Type B pancreatic cell (in vitro differentiated cells): ENCODE data around the gene LTBR. TPM values are rescaled to one million over a fixed set of nuclear protein-coding genes. Genes with fewer than 3 reads are reported as not detected.
"Not testable (repeated sequence)": the region's sequence is repeated elsewhere in the genome, so short reads cannot be mapped to it uniquely, and the experiment has no call there.

Experiments
- DNase-seq: peaks from one replicate; pipeline ENCODE4 v3.0.0; 2021; ENCODE audit warnings: mixed read lengths; ENCODE audit not compliant: unreplicated experiment; ENCODE audit errors: extremely low spot score
- H3K27ac Mint-ChIP-seq: 2 replicates; pipeline ENCODE4 v1.8.0; 2021; ENCODE audit warnings: mild to moderate bottlenecking, mixed read lengths
- H3K27me3 Mint-ChIP-seq: 2 replicates; pipeline ENCODE4 v1.8.0; 2021; ENCODE audit warnings: mixed read lengths
- H3K36me3 Mint-ChIP-seq: 2 replicates; pipeline ENCODE4 v1.8.0; 2021; ENCODE audit warnings: mixed read lengths
- H3K4me1 Mint-ChIP-seq: one replicate; pipeline ENCODE4 v1.8.0; 2021; ENCODE audit warnings: mixed read lengths; ENCODE audit not compliant: unreplicated experiment
- H3K4me3 Mint-ChIP-seq: 2 replicates; pipeline ENCODE4 v1.8.0; 2021; ENCODE audit warnings: mild to moderate bottlenecking, mixed read lengths
- H3K9me3 Mint-ChIP-seq: 2 replicates; pipeline ENCODE4 v1.8.0; 2021; ENCODE audit warnings: mixed read lengths
- CTCF ChIP-seq: fragments of 200-600 bp; sonication (generic); conservative IDR thresholded peaks from 2 replicates; pipeline ENCODE4 v1.5.0; 2021; ENCODE audit warnings: antibody characterized with exemption, mild to moderate bottlenecking
- total RNA-seq: library from RNA; stranded (reverse); gene quantifications from 2 replicates; pipeline ENCODE4 v1.2.1, GENCODE V29; 2021; ENCODE audit warnings: low replicate concordance

LTBR gene
- total RNA-seq, 1 donor from 2014 or later = 18.5 TPM

- no peaks in the 10 kb centered on the region for H3K4me1 Mint-ChIP-seq
Observed at GRCh38 chr12:6424008-6424347, 40.0 kb downstream of the LTBR start.

GRCh38 chr12:6424866-6425265 lies 40.9 kb downstream of the LTBR start:
- H3K27ac Mint-ChIP-seq = no peak overlapping the region
- peaks cover 6% of the 10 kb centered on the region for H3K27me3 Mint-ChIP-seq
- DNase-seq = peak; percentile 47
- H3K9me3 Mint-ChIP-seq = no peaks in the 10 kb centered on the region
- H3K4me1 Mint-ChIP-seq = no peaks in the 10 kb centered on the region
- H3K4me3 Mint-ChIP-seq = no peak overlapping the region
- TF ChIP-seq CTCF = no peak
- no peaks in the 10 kb centered on the region for H3K36me3 Mint-ChIP-seq

More at GRCh38 chr12:6424008-6424347, 40.0 kb downstream of the LTBR start:
- Mint-ChIP-seq H3K9me3 (no peaks in the 10 kb centered on the region), H3K4me3 (no peak overlapping the region), H3K36me3 (no peaks in the 10 kb centered on the region), H3K27ac (peak overlapping the region; percentile 30), H3K27me3 (peaks cover 6% of the 10 kb centered on the region)
- no peak for TF ChIP-seq CTCF
- no peak for DNase-seq

GRCh38 chr12:6425590-6426531 lies 41.9 kb downstream of the LTBR start:
- Mint-ChIP-seq H3K27ac (peak overlapping the region; percentile 86), H3K4me1 (peaks cover 8% of the 10 kb centered on the region), H3K4me3 (no peak overlapping the region), H3K27me3 (peaks cover 9% of the 10 kb centered on the region), H3K9me3 (no peaks in the 10 kb centered on the region), H3K36me3 (peaks cover 2% of the 10 kb centered on the region)
- peak; percentile 62 for DNase-seq
- TF ChIP-seq CTCF = no peak

DNA sequence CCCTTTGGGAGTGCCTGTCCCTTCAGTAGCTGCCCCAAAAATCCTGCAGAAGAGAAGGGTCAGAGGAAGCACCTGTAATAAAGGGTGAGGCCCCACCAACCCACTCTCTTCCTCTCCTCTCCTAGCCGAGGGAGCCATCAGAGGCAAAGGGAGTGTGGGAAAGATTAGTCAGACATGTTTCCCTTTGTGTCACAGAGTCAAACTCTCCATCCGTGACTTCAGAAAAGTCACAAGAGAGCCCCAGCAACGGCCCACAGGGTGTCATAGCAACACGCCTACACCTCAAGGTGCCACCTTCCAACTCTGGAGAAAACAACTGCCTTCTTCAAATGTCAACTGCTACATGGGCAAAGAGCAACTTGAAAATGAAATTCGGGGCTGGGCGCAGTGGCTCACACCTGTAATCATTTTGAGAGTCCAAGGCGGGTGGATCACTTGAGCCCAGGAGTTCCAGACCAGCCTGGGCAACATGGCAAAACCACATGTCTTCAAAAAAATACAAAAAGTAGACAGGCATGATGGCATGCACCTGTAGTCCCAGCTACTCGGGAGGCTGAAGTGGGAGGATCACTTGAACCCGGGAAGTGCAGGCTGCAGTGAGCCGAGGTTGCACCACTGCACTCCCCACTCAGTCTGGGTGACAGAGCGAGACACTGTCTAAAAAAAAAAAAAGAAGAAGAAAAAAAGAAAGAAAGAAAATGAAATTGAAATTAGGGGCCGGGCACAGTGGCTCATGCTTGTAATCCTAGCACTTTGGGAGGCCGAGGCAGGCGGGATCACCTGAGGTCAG lies 43.1 kb downstream of the LTBR start:
- peaks cover 11% of the 10 kb centered on the region for H3K4me1 Mint-ChIP-seq
- H3K4me3 Mint-ChIP-seq = no peak overlapping the region
- H3K36me3 Mint-ChIP-seq = peaks cover 3% of the 10 kb centered on the region
- no peak for TF ChIP-seq CTCF
- no peaks in the 10 kb centered on the region for H3K9me3 Mint-ChIP-seq
- DNase-seq = peak; percentile 43
- H3K27ac Mint-ChIP-seq = no peak overlapping the region
- peaks cover 11% of the 10 kb centered on the region for H3K27me3 Mint-ChIP-seq

- peak; percentile 42 for DNase-seq
- H3K27ac Mint-ChIP-seq, H3K9me3 Mint-ChIP-seq, H3K36me3 Mint-ChIP-seq, H3K4me3 Mint-ChIP-seq: not testable (repeated sequence)
- H3K4me1 Mint-ChIP-seq = peaks cover 11% of the 10 kb centered on the region
- peaks cover 11% of the 10 kb centered on the region for H3K27me3 Mint-ChIP-seq
Observed at GRCh38 chr12:6427796-6428195, 43.8 kb downstream of the LTBR start.

GRCh38 chr12:6428326-6428725 lies 44.4 kb downstream of the LTBR start:
- TF ChIP-seq CTCF = no peak
- Mint-ChIP-seq H3K9me3 (no peaks in the 10 kb centered on the region), H3K36me3 (peaks cover 3% of the 10 kb centered on the region), H3K27me3 (peaks cover 10% of the 10 kb centered on the region), H3K4me1 (peaks cover 11% of the 10 kb centered on the region), H3K27ac (no peak overlapping the region), H3K4me3 (no peak overlapping the region)
- DNase-seq = no peak
